GM23338 (cell line): ENCODE results near the gene SLC25A26. TPM values are rescaled to one million over a fixed set of nuclear protein-coding genes. Genes with fewer than 3 reads are reported as not detected.

Source experiments
- ATAC-seq: fragments of 200-7000 bp; cut with Tn5 transposase; 3 replicates; pipeline ENCODE4 v1.9.1; 2020
- DNase-seq: peaks from one replicate; pipeline ENCODE4 v3.0.0-alpha.2; 2015; ENCODE audit warnings: low spot score
- H2AFZ ChIP-seq: fragments of 200-600 bp; sonication (generic); 2 replicates; pipeline ENCODE4 v1.8.0; 2016; ENCODE audit warnings: antibody characterized with exemption, mild to moderate bottlenecking, moderate library complexity
- H3F3A ChIP-seq: fragments of 200-600 bp; sonication (generic); replicated peaks from 2 replicates; pipeline ENCODE4 v1.8.0; 2017; ENCODE audit warnings: antibody characterized with exemption, mixed run types, low read depth
- H3K27ac ChIP-seq: fragments of 200-600 bp; sonication (generic); 2 replicates; pipeline ENCODE4 v1.6.1; 2016; ENCODE audit warnings: low read depth
- H3K27me3 ChIP-seq: fragments of 200-600 bp; sonication (generic); 2 replicates; pipeline ENCODE4 v1.8.0; 2016; ENCODE audit warnings: mild to moderate bottlenecking, mixed run types, moderate library complexity; ENCODE audit not compliant: insufficient read depth
- H3K36me3 ChIP-seq: fragments of 200-600 bp; sonication (generic); 2 replicates; pipeline ENCODE4 v1.8.0; 2016; ENCODE audit warnings: mild to moderate bottlenecking; ENCODE audit not compliant: insufficient read depth
- H3K4me1 ChIP-seq: fragments of 200-600 bp; sonication (generic); 2 replicates; pipeline ENCODE4 v1.8.0; 2016; ENCODE audit warnings: mild to moderate bottlenecking, moderate library complexity; ENCODE audit not compliant: insufficient read depth
- H3K4me2 ChIP-seq: fragments of 200-600 bp; sonication (generic); 2 replicates; pipeline ENCODE4 v1.7.1; 2017; ENCODE audit warnings: mixed run types
- H3K4me3 ChIP-seq: fragments of 200-600 bp; sonication (generic); 2 replicates; pipeline ENCODE4 v1.6.1; 2016; ENCODE audit warnings: mixed run types
- H3K79me2 ChIP-seq: fragments of 200-600 bp; sonication (generic); replicated peaks from 2 replicates; pipeline ENCODE4 v1.8.0; 2017; ENCODE audit warnings: mild to moderate bottlenecking; ENCODE audit not compliant: insufficient read depth
- H3K9me2 ChIP-seq: fragments of 200-600 bp; sonication (generic); 2 replicates; pipeline ENCODE4 v1.8.0; 2017; ENCODE audit not compliant: insufficient read depth
- H4K20me1 ChIP-seq: fragments of 200-600 bp; sonication (generic); replicated peaks from 2 replicates; pipeline ENCODE4 v1.8.0; 2017; ENCODE audit warnings: mild to moderate bottlenecking; ENCODE audit not compliant: insufficient read depth
- H3K27ac Mint-ChIP-seq: 2 replicates; pipeline ENCODE4 v1.8.0; 2020; ENCODE audit warnings: inconsistent platforms, mild to moderate bottlenecking, moderate library complexity, mixed read lengths
- H3K27me3 Mint-ChIP-seq: 3 replicates; pipeline ENCODE4 v1.8.0; 2022; ENCODE audit warnings: low read depth, mild to moderate bottlenecking, moderate library complexity, mixed read lengths, inconsistent platforms; ENCODE audit not compliant: insufficient read depth, poor library complexity
- H3K36me3 Mint-ChIP-seq: 3 replicates; pipeline ENCODE4 v1.8.0; 2021; ENCODE audit warnings: low read depth, mild to moderate bottlenecking, inconsistent platforms, moderate library complexity, mixed read lengths
- H3K4me1 Mint-ChIP-seq: 3 replicates; pipeline ENCODE4 v1.8.0; 2020; ENCODE audit warnings: mild to moderate bottlenecking, inconsistent platforms, mixed read lengths
- H3K4me3 Mint-ChIP-seq: 3 replicates; pipeline ENCODE4 v1.8.0; 2021; ENCODE audit warnings: moderate library complexity, mild to moderate bottlenecking, inconsistent platforms, mixed read lengths
- H3K9me3 Mint-ChIP-seq: 3 replicates; pipeline ENCODE4 v1.8.0; 2020; ENCODE audit warnings: moderate library complexity, mild to moderate bottlenecking, inconsistent platforms, mixed read lengths
- CREB1 ChIP-seq: fragments of 250-450 bp; sonication (Bioruptor Pico); IDR thresholded peaks from 2 replicates; pipeline ENCODE4 v1.5.0; 2020; ENCODE audit warnings: low read depth, mild to moderate bottlenecking, moderate library complexity
- CTCF ChIP-seq, 2 experiments: fragments of 200-600 bp in 1 of 2; sonication (generic) in 1 of 2; conservative IDR thresholded peaks; 2 replicates each; pipeline versions ENCODE4 v1.5.1 to v1.6.1; 2016 to 2017; ENCODE audit warnings: antibody characterized with exemption in 2 of 2, low read depth in 2 of 2, mild to moderate bottlenecking in 2 of 2, moderate library complexity in 1 of 2
- ETS1 ChIP-seq: IDR thresholded peaks from 2 replicates; pipeline ENCODE4 v1.6.1; 2016; ENCODE audit warnings: antibody characterized with exemption
- EZH2 ChIP-seq: fragments of 200-600 bp; sonication (generic); IDR thresholded peaks from one replicate; pipeline ENCODE4 v1.8.0; 2017; ENCODE audit warnings: antibody characterized with exemption, mild to moderate bottlenecking, low read depth; ENCODE audit not compliant: unreplicated experiment
- EZH2phosphoT487 ChIP-seq: fragments of 200-600 bp; sonication (generic); IDR thresholded peaks from one replicate; pipeline ENCODE4 v1.8.1; 2018; ENCODE audit warnings: antibody characterized with exemption; ENCODE audit not compliant: unreplicated experiment
- JUNB ChIP-seq: IDR thresholded peaks from one replicate; pipeline ENCODE4 v1.6.1; 2016; ENCODE audit warnings: antibody characterized with exemption; ENCODE audit not compliant: unreplicated experiment
- NANOG ChIP-seq: IDR thresholded peaks from 2 replicates; pipeline ENCODE4 v1.6.1; 2016; ENCODE audit warnings: antibody characterized with exemption, borderline replicate concordance
- POLR2AphosphoS5 ChIP-seq: IDR thresholded peaks from 2 replicates; pipeline ENCODE4 v1.6.1; 2016; ENCODE audit warnings: antibody characterized with exemption, low read depth
- STAT1 ChIP-seq: IDR thresholded peaks from one replicate; pipeline ENCODE4 v1.6.1; 2016; ENCODE audit warnings: antibody characterized with exemption; ENCODE audit not compliant: unreplicated experiment
- ZNF114 ChIP-seq: fragments of 250-450 bp; sonication (Bioruptor Pico); IDR thresholded peaks from 2 replicates; pipeline ENCODE4 v1.5.0; 2020; ENCODE audit warnings: mild to moderate bottlenecking, moderate library complexity
- ZNF331 ChIP-seq: fragments of 250-450 bp; sonication (Bioruptor Pico); IDR thresholded peaks from 2 replicates; pipeline ENCODE4 v1.5.0; 2020; ENCODE audit warnings: low read depth, mild to moderate bottlenecking, moderate library complexity
- ZNF462 ChIP-seq: fragments of 250-450 bp; sonication (Bioruptor Pico); IDR thresholded peaks from 2 replicates; pipeline ENCODE4 v1.5.0; 2020; ENCODE audit warnings: mild to moderate bottlenecking, moderate library complexity
- polyA plus RNA-seq: library from polyadenylated mRNA; unstranded; fragments of >200 nt; fragmentation: Nextera tagmentation; extraction: Ambion mirVana; gene quantifications from 2 replicates; pipeline ENCODE4 v1.2.1, GENCODE V29; 2016
- total RNA-seq: library from RNA; depleted of rRNA; stranded (reverse); fragments of >200 nt; shearing (Covaris generic); gene quantifications from 2 replicates; pipeline ENCODE4 v1.2.3, GENCODE V29; 2014
- TF ChIP-seq, protein P1 (sequence below): IDR thresholded peaks from one replicate; pipeline ENCODE4 v1.6.1; 2018; ENCODE audit warnings: antibody characterized with exemption; ENCODE audit not compliant: unreplicated experiment

Gene SLC25A26
- total and polyA plus RNA-seq, 2 experiments from 2014 or later, result 24.8 to 40.2 TPM

DNA sequence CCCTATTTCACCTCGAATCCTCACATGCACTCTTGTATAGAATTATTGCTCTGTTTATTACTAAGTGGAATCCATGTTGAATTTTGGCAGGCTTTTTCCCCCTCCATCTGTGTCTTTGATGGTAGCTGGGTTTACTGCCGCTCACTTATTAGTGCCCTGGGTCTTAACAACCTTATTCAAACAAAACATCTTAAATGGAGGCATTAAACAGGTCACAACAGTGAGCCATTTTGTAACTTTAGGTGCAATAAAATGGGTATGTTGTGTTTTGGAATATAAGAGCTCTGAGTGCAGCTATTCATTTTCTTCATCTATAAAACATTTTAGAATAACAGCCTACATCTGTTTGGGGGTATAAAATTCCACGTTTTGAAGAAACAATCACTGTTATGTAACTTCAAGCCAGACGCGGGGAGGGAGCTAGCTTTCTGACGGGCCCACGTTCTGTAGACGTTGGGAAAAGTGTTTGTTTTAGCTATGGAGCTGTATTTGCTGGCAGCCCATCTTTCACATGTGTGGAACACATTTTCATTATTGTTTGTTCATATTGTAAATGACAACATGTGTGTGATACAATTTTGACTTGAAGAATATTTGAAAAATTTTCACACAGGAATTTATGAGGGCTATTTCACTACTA lies 122.0 kb downstream of the SLC25A26 start:
- Histone ChIP-seq H3F3A (no peaks in the 10 kb centered on the region), H3K9me2 (no peaks in the 10 kb centered on the region), H3K27ac (no peak overlapping the region), H3K4me1 (0 out of 2 replicates have a peak, but pooled peaks cover 9% of the 10 kb centered on the region), H3K4me2 (no peak overlapping the region), H3K79me2 (no peaks in the 10 kb centered on the region; the same call in 1 of the 2 replicates), H2AFZ (no peak overlapping the region), H3K4me3 (no peak overlapping the region), H3K27me3 (no peaks in the 10 kb centered on the region), H3K36me3 (no peaks in the 10 kb centered on the region), H4K20me1 (no peaks in the 10 kb centered on the region)
- Mint-ChIP-seq H3K4me3 (no peak overlapping the region), H3K27ac (no peak overlapping the region), H3K4me1 (peaks cover 11% of the 10 kb centered on the region), H3K9me3 (no peaks in the 10 kb centered on the region), H3K36me3 (peaks cover 15% of the 10 kb centered on the region), H3K27me3 (peaks cover 3% of the 10 kb centered on the region)
- TF ChIP-seq STAT1, result no peak
- TF ChIP-seq CREB1, result no peak
- no peak for TF ChIP-seq ZNF331 (CRISPR knock-in tag)
- no peak for TF ChIP-seq POLR2AphosphoS5
- TF ChIP-seq ZNF462, result no peak
- TF ChIP-seq NANOG, result no peak
- TF ChIP-seq ETS1, result no peak
- TF ChIP-seq EZH2, result no peak
- TF ChIP-seq CTCF (conservative IDR thresholded peaks at IDR 0.05; ENCODE audit: low read depth in 2 of 2), result no peak
- no peak for TF ChIP-seq JUNB
- TF ChIP-seq EZH2phosphoT487, result no peak
- TF ChIP-seq ZNF114 (CRISPR knock-in tag), result no peak
- TF ChIP-seq, protein P1, sequence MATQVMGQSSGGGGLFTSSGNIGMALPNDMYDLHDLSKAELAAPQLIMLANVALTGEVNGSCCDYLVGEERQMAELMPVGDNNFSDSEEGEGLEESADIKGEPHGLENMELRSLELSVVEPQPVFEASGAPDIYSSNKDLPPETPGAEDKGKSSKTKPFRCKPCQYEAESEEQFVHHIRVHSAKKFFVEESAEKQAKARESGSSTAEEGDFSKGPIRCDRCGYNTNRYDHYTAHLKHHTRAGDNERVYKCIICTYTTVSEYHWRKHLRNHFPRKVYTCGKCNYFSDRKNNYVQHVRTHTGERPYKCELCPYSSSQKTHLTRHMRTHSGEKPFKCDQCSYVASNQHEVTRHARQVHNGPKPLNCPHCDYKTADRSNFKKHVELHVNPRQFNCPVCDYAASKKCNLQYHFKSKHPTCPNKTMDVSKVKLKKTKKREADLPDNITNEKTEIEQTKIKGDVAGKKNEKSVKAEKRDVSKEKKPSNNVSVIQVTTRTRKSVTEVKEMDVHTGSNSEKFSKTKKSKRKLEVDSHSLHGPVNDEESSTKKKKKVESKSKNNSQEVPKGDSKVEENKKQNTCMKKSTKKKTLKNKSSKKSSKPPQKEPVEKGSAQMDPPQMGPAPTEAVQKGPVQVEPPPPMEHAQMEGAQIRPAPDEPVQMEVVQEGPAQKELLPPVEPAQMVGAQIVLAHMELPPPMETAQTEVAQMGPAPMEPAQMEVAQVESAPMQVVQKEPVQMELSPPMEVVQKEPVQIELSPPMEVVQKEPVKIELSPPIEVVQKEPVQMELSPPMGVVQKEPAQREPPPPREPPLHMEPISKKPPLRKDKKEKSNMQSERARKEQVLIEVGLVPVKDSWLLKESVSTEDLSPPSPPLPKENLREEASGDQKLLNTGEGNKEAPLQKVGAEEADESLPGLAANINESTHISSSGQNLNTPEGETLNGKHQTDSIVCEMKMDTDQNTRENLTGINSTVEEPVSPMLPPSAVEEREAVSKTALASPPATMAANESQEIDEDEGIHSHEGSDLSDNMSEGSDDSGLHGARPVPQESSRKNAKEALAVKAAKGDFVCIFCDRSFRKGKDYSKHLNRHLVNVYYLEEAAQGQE, result no peak
- no peak for ATAC-seq
- DNase-seq, result no peak
